NCI-H774 (cell line): ENCODE data around the gene C19orf18.
A peak's percentile ranks its signal among the peaks of the same experiment; 100 is the strongest.

Experiments
- DNase-seq: peaks from one replicate; lab custom pipeline; 2025; lab: John Stamatoyannopoulos, UW

Gene C19orf18

DNA sequence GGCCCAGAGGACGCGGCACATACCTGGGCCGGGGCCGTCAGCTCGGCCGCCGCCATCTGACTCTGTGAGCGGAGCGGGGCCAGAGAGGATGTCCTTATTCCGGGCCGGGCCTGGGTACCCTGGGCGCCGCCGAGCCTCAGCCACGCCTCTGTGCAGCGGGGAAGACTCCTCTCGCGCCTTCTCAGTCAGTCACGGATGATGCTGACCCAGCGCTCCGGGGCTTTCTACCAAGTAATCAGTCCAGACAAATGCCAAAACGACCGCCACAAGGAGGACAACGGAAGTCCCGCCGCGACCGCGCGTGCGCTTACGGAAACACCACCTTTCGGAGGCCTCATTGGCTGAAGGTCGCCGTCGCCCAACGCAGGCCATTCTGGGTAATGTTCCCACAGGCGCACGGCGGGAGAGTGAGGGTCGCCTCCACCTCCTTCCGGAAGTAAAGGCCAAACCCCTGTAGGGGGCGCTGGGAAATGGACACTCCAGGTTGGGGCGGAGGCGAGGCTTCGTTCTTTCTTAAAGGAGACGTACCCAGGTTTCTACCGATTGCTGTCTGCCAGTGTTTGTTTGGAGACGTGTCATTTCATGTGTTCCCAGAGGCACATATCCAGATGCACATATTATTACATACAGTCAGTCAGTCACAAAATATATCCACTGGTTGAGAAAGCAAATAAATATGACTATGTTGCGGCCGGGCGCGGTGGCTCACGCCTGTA, 26.8 kb downstream of the C19orf18 start, which contains the start of gene ZNF256:
Gene ZNF256 (minus strand): TSS at position 288 of the 716 bp plus-strand sequence. CDS start 232 bp downstream, at position 56.
- peak; percentile 91 for DNase-seq

DNA sequence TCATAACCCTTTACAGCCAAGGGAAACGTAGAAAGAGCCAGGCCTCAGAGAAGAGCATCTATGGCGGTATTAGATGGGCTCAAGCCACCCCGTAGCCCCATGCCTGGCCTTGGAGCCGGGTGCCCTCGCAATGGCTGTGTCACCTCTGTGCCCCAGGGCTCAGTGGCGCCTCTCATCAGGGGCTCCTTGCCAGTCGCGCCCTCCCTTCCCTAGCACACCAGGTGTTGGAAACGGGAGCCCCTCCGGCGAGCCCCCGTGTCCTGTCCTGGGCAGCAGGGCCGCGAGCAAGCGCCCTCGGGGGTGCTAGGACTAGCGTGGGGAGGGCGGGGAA, 27.3 kb downstream of the C19orf18 start:
- no peak for DNase-seq

DNA sequence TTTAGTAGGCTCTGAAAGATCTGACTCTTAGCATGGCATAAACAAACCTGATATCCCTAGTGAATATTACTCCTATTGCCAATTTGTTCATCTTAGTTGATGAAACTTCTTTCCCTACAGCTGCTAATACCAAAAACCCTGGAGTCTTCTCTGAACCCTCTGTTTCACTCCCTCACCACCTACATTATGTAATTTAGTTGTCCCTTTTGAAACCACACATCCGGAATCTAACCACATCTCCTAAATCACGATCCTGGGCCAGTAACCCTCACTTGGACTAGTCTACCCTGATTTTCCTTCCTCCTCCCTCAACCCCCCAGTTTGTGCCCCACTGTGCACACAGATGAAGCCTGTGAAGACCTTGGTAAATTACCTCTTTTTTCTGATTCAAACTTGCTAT, 28.0 kb downstream of the C19orf18 start:
- no peak for DNase-seq

DNA sequence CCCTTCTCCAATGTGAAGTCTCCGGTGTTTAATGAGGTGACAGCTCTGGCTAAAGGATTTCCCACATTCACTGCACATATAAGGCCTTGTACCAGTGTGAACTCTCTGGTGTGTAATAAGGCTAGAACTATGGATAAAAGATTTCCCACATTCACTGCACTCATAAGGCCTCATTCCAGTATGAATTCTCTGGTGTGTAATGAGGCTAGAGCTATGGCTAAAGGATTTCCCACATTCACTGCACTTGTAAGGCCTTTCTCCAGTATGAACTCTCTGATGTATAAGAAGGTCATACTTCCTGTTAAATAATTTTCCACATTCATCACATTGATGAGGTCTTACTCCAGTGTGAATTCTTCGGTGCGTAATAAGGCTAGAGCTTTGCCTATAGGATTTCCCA, 32.7 kb downstream of the C19orf18 start:
- no peak for DNase-seq

DNA sequence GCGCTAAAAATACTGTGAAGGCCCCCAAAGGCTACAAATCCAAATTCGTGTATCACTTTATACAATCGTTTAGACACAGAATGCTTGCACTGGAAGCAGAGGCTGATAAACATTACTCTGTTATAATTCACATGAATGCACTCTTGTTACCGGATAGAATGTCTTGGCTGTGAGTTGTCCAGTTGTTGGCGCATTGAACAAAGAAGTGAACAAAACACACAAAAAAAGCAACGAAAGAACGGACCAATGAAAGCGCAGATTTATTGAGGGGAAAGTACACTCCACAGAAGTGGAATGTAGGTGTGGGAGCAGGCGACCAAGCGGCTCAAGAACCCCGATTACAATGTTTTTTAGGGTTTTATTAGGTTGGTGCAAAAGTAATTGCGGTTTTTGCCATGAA, 38.6 kb downstream of the C19orf18 start:
- no peak for DNase-seq

DNA sequence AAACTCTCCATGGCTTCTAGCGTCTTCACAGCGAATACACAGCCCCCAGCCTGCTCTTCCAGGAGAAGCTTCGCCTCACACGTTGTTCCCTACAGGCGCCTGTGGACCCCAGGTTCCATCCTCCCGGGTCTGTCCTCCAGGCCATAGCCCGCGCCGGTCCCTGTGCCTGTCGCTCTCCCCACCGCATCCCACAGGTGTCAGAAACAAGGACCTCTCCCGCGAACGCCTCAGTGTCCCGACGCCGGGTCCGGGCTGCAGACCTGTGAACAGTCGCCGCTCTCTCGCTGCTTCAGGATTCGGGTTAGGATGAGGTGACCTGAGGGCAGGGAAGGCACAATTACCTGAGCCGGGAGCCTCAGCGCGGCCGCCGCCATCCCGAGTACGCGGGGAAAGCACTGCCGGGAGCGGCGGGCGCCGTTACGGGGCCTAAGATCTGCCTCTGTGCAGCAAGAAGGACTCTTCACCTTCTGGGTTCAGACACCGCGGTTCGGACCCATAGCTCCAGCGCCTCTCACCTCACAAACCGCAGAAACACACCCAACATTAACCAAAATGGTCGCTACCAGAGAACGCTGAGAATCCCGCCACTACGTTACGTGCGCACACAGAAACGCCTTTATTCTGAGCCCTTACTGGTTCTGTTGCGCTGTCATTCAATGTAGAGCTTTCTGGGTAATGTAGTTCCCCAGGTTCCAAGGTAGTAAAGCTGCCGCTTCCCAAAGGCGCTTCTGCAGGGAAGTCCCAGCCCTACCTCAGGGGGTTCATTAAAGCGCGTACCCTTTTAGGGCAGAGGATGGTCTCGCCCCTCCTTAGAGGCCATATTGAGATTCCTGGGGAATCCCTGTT, 39.3 kb downstream of the C19orf18 start, which contains the start of gene ZNF418:
Gene ZNF418 (minus strand): TSS at position 583 of the 846 bp plus-strand sequence. CDS start 1,580 bp downstream, outside the sequence.
- no peak for DNase-seq

DNA sequence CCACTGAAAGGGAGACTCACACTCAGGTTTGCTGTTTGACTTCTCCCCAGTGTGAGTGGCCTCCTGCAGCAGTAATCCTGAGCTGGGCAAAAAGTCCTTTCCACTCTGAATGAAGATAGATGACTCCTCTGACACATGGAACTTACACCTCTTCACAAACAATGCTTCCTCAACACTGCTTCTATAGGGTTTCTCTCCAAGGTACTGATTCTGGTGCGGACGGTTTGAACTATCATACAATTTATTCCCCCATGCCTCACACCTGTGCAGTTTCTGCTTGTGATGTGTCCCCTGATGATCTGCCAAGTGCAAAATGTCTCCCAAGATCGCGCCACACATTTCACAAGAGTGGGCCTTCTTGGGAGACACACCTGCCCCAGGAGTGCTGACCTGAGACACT, 46.7 kb downstream of the C19orf18 start:
- no peak for DNase-seq

DNA sequence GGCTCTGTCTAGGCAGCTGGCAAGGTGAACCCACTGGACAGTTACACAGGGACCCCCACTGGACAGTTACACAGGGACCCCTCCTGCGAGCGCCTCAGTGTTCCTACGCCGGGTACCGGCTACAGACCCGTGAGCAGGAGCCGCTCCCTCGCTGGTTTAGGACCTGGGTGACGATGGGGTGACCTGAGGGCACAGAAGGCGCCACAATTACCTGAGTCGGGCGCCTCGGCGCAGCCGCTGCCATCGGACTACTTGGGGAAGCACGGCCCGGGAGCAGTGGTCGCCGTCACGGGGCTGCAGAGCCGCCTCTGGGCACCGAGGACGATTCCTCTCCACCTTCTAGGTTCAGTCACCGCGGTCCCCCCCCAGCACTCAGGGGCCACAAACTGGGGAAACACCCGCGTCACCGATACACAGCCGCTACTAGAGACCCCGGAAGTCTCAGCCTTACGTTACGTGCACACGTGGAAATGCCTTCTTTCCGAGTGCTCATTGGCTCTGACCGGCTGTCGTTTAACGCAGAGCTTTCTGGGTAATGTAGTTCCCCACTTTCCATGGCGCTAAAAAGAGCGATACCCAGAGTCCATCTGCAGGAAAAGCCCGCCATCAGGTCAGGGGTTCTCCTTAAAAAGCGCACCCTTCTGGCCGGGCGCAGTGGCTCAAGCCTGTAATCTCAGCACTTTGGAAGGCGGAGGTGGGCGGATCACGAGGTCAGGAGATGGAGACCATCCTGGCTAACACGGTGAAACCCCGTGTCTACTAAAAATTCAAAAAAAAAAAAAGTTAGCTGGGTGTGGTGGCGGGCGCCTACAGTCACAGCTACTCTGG, 58.0 kb downstream of the C19orf18 start, which contains the start of gene ZNF417:
Gene ZNF417 (minus strand): TSS at position 425 of the 828 bp plus-strand sequence. CDS start 181 bp downstream, at position 244.
- peak; percentile 94 for DNase-seq

DNA sequence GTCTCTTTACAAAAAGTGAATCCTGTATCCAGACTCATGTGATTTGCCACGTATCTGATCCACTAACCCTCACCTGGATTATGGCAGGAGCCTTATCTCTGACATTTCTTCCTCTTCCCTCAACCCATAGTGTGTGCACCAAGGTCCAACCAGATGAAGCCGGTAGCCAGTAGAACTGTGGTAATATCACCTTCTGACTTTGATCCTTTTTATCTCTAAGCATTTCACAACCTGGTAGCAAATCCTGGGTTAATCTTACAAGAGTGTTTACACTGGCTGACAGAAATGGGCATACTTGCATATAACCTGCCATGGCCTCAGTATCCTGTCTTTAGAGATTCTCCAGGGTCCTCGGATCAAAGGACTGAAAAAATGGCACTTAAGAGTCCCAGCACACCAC, 59.8 kb downstream of the C19orf18 start:
- DNase-seq, result no peak
